Activated CD4-positive, CD25-positive, alpha-beta regulatory T cell treated with anti-CD3 and anti-CD28 coated beads, Interleukin-2, amount 50 U/mL, for 72 hours (primary cell): ENCODE measurements around the gene CXCL17.

Experiments
- DNase-seq: peaks from one replicate; pipeline ENCODE4 v3.0.0; 2021

The CXCL17 gene

DNA sequence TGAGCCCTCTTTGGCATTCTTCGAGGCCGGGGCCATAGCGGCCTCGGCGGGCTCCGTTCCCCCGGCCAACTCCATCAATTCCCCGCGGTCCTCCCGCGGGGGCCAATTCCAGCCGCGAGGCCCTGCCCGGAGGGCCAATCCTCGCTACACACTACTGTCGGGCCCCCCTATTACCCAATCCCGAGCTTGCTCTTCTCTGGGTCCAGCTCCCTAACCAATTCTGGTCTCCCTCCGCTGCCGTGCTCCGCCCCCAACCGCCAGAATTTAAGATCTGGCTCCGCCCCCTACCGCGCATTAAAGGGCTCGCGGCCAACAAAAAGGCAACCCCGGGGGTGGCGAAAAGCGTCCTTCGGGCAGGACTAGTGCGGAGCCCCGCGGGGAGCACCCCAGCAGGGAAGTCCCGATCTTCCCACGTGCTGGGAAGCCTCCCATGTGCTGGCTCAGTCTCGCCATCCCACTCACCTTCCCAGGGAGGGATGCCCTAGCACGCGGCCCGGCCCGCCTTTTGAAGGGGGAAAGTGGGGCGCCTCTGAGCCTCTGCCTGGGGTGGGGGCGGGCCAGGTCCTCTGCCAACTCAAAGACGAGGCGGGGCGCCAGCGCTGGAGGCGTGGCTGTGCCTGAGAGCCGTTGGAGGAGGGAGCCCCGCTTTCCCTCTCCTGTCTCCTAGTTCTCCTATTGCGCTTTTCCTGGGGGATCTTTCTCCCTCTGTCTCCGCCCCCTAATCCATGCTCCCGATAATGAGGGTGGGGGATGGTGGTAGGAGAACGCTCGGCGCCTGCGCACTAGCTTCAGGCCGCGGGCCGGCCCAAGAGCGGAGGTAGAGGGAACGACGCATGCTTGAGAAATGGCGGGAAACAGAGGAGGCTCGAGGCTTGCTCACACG lies 19.0 kb downstream of the CXCL17 start:
- peak; percentile 94 for DNase-seq

DNA sequence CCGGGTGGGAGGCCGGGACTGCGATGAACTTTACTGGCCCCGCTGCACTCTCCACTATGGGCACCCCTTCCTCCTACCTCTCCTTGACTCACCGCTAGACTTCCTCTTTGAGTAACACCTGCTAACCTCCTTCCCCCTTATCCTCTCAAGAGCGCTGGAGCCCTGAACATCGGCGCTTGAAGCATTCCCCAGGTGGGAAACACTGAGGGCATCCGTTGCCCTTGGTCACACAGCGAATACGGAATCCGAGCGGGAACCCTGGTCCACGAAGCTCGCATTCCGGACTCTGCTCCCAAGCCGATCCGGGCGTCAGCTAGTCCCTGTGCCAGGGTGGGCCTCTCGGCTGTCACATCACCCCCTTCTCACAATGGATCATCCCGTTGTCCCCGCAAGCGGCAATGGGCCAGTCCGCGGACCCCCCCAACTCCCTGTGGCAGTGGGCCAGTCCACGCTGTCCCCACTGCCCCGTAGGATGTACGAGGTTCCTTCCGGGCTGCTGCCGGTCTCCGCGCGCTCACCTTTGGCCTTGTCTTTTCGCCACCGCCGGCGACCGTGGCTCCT lies 19.8 kb downstream of the CXCL17 start:
- DNase-seq: peak; percentile 45

DNA sequence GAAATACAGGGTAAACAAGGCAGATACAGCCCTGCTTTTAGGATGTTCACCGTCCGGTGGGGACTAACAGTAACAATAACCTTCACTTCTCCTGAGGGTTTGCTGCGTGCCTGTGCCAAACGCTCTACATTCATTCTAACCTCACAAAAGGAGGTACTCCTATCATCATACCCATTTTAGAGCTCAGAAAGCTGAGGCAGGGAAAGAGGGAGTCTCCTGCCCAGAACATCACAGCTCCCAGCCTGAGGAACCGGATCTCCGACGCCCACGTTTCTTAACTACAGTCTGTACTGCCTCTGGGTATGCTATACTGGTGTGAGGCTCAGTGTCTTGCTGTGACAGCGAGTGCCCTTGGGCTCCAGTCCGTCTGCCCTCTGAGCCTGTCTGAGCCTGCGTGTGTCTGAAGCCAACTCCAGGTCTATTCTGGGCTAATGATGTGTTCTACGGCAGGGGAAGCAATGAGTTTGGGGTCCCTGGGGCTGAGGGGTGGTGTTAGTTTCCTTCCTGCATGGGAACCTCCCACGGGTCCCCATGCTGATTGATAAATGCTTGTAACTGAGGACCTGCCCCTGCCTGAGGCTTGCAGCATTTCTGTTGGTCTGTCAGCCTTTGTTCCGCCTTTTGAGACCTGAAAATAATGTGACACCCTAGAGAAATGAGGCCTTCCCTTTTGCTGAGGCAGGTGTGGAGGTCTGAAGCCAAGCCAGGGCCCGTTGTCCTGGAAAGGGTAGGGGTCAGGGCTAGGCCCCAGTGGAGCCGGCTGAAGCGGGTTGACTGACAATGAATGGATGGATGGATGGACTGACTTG lies 20.4 kb downstream of the CXCL17 start:
- no peak for DNase-seq

GRCh38 chr19:42421591-42422031 lies 21.1 kb downstream of the CXCL17 start:
- DNase-seq: no peak

- DNase-seq: no peak
Observed at GRCh38 chr19:42421101-42421500, 21.6 kb downstream of the CXCL17 start.

- peak; percentile 72 for DNase-seq
Observed at GRCh38 chr19:42420055-42420544, 22.6 kb downstream of the CXCL17 start.

GRCh38 chr19:42419309-42419708 lies 23.4 kb downstream of the CXCL17 start:
- no peak for DNase-seq

DNA sequence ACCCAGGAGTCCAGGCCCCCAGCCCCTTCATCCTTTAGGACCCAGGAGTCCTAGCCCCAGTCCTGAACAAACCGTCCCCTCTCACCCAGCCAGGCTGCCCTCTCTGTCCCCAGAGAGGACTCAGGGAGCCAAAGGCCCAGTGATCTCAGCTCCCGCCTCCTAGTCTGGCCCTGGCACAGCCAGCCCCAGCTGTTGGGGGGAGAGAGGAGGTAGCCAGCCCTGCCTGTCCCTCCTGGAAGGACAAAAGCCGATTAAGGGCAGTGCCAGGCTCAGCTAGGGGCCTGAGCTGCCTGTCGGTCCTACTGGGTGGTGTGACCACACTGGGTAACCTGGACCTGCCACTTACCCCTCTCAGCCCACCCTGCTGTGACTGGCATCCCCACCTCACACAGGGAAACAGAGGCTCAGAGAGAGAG lies 30.1 kb downstream of the CXCL17 start:
- DNase-seq: no peak

DNA sequence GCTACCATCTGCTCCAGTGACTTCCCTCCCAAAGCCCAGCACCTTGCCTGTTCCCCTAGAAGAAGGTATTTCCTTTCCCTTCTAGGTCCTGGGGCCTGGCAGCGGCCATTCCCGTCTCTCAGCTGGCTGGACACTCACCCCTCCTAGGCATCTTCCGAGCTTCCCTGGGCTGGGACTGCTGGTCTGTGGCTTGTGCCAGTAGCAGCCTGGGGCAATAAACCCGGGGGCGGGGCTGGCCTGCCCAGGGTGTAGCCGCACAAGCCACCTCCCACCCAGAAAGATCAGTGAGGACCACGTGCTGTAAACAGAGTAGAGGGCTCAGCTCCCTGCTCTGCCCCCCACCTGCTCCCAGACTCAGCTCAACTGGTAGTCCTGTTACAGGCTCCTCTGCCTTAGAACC lies 30.5 kb downstream of the CXCL17 start:
- no peak for DNase-seq

- no peak for DNase-seq
Observed at GRCh38 chr19:42411581-42412178, 31.1 kb downstream of the CXCL17 start.

GRCh38 chr19:42410371-42410770 lies 32.4 kb downstream of the CXCL17 start:
- DNase-seq: no peak

DNA sequence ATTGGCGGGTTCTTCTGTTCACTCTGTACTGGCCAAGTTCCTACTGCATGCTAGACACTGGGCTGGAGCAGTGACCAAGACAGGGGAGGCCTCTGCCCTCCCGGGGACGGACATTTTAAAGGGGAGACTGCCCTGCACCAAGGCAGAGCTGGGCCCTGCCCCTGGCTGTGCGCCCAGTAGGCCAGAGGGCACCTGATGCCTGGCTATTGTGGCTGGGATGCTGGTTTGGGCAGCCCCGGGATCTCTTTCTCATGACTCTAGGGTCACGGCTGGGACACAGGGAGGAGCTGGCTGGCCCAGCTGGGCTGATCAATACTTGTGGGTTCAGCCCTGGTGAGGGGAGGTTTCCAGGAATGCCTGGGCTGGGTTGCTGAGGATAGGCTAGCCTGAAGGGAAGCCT lies 33.3 kb downstream of the CXCL17 start:
- no peak for DNase-seq

DNA sequence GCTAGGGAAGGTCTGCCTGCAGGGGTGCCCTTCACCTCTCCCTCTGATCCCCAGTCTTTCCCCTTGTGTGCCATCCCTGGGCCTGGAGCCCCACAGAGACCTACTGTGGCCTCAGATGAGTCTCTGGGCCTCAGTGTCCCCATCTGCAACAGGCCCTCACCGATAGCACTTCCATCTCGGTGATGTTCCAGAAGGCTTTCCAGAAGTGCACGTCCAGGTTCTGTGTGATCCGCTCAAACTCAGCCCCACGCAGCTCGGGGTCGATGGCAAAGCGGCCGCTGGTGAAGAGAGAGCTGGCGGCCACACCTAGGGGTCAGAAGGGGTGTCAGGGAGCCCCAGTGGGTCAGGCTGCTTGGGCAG lies 35.0 kb downstream of the CXCL17 start:
- DNase-seq: no peak

GRCh38 chr19:42407085-42407815 lies 35.5 kb downstream of the CXCL17 start:
- DNase-seq: no peak

DNA sequence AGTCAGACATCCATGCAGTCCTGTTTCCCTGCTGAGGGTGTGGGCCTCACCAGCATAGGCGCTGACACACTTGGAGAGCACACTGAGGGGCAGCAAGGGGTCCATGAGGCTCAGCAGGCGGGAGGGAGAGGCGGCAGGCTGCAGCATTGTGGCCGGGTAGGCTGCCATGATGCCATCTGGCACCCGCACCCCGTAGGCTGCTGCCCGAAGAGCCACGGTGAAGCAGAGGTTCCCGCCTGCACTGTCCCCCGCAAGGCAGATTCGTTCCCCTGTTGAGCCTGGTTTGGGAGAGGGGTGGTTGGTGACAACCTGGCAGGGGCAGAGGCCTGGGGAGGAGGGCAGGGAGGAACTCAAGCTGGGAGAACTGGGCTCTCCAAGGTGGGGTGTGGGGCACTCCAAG lies 36.6 kb downstream of the CXCL17 start:
- no peak for DNase-seq

- no peak for DNase-seq
Observed at GRCh38 chr19:42403586-42403985, 39.2 kb downstream of the CXCL17 start.

- DNase-seq: no peak
Observed at GRCh38 chr19:42402376-42403116, 40.2 kb downstream of the CXCL17 start.

DNA sequence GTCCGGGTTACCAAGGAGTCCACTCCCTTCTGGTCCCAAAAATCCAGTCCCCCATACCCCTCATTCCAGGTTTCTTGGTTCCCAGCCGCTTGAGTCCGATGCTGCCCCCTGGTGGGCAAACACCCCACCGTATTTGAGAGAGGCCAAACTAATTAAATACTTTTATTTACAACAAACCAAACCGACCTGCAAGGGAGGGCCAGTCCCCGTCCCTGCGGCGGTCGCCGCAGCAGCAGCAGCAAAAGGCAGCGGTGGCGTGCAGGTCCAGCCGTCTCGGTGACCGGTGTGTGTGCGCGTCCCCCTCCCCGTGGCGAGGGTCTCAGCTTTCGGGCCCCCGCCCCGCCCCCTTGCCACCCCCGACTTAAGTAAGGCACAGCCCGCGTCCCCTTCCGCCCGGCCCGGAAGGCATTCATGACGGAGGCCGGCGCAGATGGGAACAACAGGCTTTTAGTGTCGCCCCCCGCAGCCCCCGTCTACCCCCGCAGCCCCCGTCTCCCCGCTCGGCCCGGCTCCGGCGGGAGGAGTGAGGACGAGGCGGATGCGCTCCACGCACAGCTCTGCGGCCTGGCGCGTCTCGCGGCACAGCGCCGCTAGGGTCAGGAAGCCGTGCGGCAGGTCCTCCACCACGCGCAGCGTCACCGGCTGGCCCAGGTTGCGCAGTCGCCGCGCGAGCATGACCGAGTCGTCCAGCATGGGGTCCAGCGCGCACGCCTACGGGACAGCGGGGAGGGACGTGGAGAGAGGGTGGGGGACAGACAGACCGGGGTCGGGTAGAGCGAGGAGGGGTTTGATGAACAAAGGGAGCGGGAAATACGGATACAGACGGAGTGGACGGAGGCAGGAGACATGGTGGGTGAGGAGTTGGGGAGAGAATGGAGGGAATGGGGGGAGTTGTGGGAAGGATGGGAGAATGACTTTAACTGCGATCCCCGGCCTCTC lies 41.1 kb downstream of the CXCL17 start:
- DNase-seq: peak; percentile 75

GRCh38 chr19:42400404-42400803 lies 42.3 kb downstream of the CXCL17 start:
- DNase-seq: no peak
